LNCAP (cell line): Measurements from ENCODE around the gene SNX6.

ENCODE experiments used
- TF ChIP-seq, protein P1 (sequence below): fragments of 450-650 bp; IDR thresholded peaks from 2 replicates; pipeline ENCODE4 v1.5.1; 2017; ENCODE audit warnings: mild to moderate bottlenecking

The SNX6 gene

DNA sequence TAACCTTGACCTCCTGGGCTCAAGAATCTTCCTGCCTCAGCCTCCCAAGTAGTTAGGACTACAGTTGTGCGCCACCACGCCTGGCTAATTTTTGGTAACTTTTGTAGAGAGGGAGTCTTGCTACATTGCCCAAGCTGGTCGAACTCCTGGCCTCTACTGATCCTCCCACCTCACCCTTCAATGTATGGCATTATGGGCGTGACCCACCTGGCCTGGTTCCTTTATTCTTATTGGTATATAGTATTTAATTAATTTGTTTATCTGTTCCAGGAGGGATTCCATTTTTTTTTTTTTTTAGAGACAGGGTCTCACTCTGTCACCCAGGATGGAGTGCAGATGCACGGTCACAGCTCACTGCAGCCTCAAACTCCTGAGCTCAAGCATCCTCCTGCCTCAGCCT is 49.6 kb downstream of the SNX6 start:
- TF ChIP-seq, protein P1, sequence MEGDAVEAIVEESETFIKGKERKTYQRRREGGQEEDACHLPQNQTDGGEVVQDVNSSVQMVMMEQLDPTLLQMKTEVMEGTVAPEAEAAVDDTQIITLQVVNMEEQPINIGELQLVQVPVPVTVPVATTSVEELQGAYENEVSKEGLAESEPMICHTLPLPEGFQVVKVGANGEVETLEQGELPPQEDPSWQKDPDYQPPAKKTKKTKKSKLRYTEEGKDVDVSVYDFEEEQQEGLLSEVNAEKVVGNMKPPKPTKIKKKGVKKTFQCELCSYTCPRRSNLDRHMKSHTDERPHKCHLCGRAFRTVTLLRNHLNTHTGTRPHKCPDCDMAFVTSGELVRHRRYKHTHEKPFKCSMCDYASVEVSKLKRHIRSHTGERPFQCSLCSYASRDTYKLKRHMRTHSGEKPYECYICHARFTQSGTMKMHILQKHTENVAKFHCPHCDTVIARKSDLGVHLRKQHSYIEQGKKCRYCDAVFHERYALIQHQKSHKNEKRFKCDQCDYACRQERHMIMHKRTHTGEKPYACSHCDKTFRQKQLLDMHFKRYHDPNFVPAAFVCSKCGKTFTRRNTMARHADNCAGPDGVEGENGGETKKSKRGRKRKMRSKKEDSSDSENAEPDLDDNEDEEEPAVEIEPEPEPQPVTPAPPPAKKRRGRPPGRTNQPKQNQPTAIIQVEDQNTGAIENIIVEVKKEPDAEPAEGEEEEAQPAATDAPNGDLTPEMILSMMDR: no peak

DNA sequence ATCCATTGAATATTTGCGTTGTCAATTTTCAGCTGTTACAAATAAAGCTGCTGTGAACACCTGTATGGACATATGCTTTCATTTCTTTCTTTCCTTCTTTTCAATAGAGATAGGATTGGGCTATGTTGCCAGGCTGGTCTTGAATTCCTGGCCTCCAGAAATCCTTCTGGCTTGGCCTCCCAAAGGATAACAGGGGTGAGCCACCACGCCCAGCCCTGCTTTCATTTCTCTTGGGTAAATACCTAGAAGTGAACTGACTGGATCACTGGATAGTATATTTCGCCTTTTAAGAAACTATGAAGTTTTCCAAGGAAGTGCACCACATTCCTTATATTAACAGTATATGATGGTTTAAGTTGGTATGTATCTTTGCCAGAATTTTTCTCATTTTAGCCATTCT is 58.2 kb downstream of the SNX6 start:
- TF ChIP-seq, protein P1: no peak

DNA sequence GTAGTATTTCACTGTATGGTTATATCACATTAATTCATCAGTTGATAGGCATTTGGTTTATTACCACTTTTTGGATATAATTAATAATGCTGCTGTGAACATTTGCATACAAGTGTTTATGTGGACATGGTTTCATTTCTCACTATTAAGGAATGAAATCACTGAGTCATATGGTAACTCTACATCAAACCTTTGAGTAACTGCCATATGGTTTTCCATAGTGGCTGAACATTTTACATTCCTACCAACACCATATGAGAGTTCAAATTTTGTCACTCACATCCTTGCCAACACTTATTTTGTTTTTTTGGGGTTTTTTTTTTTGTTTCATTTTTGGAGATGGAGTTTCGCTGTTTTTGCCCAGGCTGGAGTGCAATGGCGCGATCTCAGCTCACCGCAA is 60.2 kb downstream of the SNX6 start:
- TF ChIP-seq, protein P1: no peak

DNA sequence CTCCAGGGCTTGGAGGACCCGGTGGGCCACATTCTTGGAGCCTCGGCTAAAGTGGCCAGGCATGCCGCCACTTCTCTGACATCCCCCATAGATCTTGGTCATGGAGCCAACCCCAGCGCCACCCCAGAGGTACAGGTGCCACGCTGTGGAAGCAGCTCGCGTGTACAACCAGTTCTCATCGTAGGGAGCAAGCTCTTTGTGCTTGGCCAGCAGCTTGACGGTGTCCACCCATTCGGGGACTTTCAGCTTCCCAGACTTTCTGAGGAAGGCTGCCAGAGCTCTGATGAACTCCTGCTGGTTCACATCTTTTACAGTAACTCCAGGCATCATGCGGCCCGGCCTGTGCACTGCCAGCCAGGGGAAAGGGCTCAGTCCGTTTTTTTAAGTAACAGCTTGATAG is 61.1 kb downstream of the SNX6 start:
- TF ChIP-seq, protein P1: no peak

DNA sequence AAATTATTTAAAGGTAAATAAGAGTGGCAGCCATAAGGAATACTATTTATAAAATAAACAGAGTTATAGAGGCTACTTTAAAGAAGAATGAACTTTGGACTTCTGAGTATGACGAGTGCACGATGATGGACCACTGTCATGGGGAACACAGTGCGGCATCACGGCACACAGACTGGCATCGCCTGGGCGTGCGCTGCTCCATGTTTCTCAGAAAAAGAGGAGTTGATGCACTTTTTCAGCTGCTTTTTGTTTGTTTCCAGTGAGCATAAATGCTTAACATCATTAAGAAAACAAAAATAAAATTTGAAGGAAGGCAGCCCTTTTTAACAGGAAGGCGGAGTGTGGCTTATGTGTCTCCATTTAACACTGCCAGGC is 67.2 kb downstream of the SNX6 start:
- TF ChIP-seq, protein P1: no peak

DNA sequence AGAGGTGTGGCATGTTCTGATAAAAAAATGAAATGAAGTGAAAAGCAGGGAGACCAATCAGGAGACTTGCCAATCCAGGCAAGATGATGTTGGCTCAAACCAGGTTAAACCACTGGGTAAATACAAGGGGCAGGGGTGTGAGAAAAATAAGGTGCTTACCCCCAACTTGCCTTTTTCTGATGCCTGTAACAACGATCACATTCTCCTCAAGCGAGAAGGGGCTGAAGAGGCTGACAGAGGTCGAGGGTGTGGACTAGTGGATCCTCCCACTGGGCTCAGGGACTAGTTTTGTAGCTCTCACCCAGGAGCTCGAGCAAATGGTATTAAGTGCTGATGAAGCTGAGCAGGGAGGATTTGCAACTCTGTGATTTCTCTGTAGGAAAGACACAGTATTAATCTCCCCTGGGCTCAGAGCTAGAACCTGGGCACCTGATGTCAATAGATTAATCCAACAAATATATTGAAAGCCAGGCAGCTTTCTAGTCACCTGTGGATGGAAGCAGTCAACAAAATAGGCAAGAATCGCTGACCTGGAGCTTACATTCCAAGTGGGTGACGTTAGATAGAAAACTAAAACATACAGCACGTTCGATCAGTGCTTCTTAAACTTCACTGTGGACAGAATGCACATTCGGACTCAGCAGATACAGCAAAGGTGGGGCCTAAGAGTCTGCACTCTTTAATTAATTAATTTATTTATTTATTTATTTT is 75.3 kb downstream of the SNX6 start:
- TF ChIP-seq, protein P1: no peak

DNA sequence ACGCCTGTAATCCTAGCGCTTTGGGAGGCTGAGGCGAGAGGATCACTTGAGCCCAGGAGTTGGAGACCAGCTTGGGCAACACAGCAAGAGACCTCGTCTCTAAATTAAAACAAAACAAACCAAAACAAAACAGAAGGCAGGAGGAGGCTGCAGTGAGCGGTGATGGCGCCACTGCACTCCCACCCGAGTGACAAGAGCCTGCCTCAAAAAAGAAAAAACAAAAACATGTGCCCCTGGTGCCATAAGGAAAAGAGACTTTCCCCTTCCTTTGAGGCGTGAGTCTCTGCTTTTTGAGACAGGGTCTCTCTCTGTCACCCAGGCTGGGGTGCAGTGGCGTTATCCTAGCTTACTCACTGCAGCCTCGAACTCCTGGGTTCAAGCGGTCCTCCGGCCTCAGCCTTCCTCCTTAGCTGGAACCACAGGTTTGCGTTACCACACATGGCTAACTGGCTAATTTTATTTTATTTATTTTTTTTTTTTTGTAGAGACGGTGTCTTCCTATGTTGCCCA is 81.4 kb downstream of the SNX6 start:
- TF ChIP-seq, protein P1: no peak
